Hepatocyte (in vitro differentiated cells): Measurements from ENCODE around the gene ACSL5.

Experiments used
- CTCF ChIP-seq: fragments of 200-600 bp; sonication (generic); IDR thresholded peaks from 2 replicates; pipeline ENCODE4 v1.5.1; 2016; ENCODE audit warnings: antibody characterized with exemption, mild to moderate bottlenecking; ENCODE audit not compliant: poor library complexity
- EZH2 ChIP-seq: fragments of 200-600 bp; sonication (generic); IDR thresholded peaks from 2 replicates; pipeline ENCODE4 v1.6.1; 2016; ENCODE audit warnings: antibody characterized with exemption, mild to moderate bottlenecking, borderline replicate concordance

DNA sequence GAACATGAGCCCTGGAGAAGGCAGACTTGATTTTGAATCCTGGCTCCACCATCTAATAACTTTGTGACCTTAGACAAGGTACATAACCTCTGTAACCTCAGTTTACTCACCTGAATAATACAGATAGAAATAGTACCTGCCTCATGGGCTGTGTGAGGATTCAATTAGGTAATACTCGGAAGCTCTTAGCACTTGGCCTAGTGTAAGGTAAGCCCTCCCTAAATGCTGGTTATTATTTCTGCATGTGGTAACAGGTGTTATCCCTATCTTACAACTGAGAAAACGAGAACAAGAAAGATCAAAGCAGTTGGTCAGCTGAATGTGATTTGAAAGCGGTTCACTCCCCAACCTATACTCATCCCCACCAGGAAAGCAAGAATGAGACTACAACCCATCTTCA lies 28.7 kb upstream of the ACSL5 start:
- no peak for TF ChIP-seq CTCF
- no peak for TF ChIP-seq EZH2
